DND-41 (cell line): ENCODE measurements around the gene ISG15.

Experiments
- CTCF ChIP-seq: IDR thresholded peaks from 2 replicates; pipeline ENCODE4 v1.5.1; 2012; ENCODE audit warnings: borderline replicate concordance, low read length, moderate library complexity, mild to moderate bottlenecking; ENCODE audit not compliant: poor library complexity, severe bottlenecking; ENCODE audit errors: extremely low read depth
- EZH2 ChIP-seq: IDR thresholded peaks from 3 replicates; pipeline ENCODE4 v1.6.1; 2012; ENCODE audit warnings: borderline replicate concordance, low read depth, mild to moderate bottlenecking, moderate library complexity, low read length, inconsistent platforms; ENCODE audit not compliant: severe bottlenecking

GRCh38 chr1:1041092-1041523 lies 27.8 kb downstream of the ISG15 start:
- TF ChIP-seq EZH2 (no peak), CTCF (no peak)
